Activated CD4-positive, alpha-beta T cell treated with anti-CD3 and anti-CD28 coated beads, Interleukin-2, amount 10 ng/mL, durations not matched to agents 7 days and 5 days (primary cell): ENCODE results near the gene FGF4. TPM values are rescaled to one million over a fixed set of nuclear protein-coding genes. Genes with fewer than 3 reads are reported as not detected.

ENCODE experiments used
- CTCF ChIA-PET: fragments of 350-600 bp; sonication (Branson Sonifier 250); formaldehyde crosslinking; loops from one replicate; lab custom pipeline; 2021; ENCODE audit warnings: antibody characterized with exemption; lab: Charles Lee
- POLR2A ChIA-PET: fragments of 350-600 bp; sonication (Branson Sonifier 250); formaldehyde crosslinking; loops from one replicate; lab custom pipeline; 2021; ENCODE audit warnings: antibody characterized with exemption; lab: Charles Lee
- DNase-seq: peaks from one replicate; pipeline ENCODE4 v3.0.0-alpha.2; 2020
- H3K27ac Mint-ChIP-seq: one replicate; pipeline ENCODE4 v1.8.0; 2021; ENCODE audit warnings: mild to moderate bottlenecking, moderate library complexity, mixed read lengths
- H3K27me3 Mint-ChIP-seq: one replicate; pipeline ENCODE4 v1.8.0; 2021; ENCODE audit warnings: mixed read lengths
- H3K36me3 Mint-ChIP-seq: one replicate; pipeline ENCODE4 v1.8.0; 2021; ENCODE audit warnings: low read depth, mixed read lengths
- H3K4me1 Mint-ChIP-seq: one replicate; pipeline ENCODE4 v1.8.0; 2021; ENCODE audit warnings: mixed read lengths
- H3K4me3 Mint-ChIP-seq: one replicate; pipeline ENCODE4 v1.8.0; 2021; ENCODE audit warnings: mild to moderate bottlenecking, moderate library complexity, mixed read lengths
- H3K9me3 Mint-ChIP-seq: one replicate; pipeline ENCODE4 v1.8.0; 2021; ENCODE audit warnings: mixed read lengths
- total RNA-seq, 2 experiments: library from RNA; stranded (reverse); gene quantifications; one replicate each; pipeline ENCODE4 v1.2.3, GENCODE V29; 2021

The FGF4 gene
- total RNA-seq, 2 experiments from 2014 or later, result not detected

GRCh38 chr11:69801513-69802335 is 26.6 kb upstream of the FGF4 start:
- Mint-ChIP-seq H3K4me3 (no peak overlapping the region), H3K27me3 (no peaks in the 10 kb centered on the region), H3K9me3 (no peaks in the 10 kb centered on the region), H3K4me1 (no peaks in the 10 kb centered on the region), H3K27ac (no peak overlapping the region), H3K36me3 (no peaks in the 10 kb centered on the region)
- POLR2A ChIA-PET, result no interaction called here
- CTCF ChIA-PET, result interaction anchor here (0.7 kb wide), 1 partner anchor 117 kb away, joined by 3 read pairs; no protein-coding TSS in a partner anchor
- peak; percentile 35 for DNase-seq

GRCh38 chr11:69800278-69800677 is 25.1 kb upstream of the FGF4 start:
- Mint-ChIP-seq H3K9me3 (no peaks in the 10 kb centered on the region), H3K27me3 (no peaks in the 10 kb centered on the region), H3K27ac (no peak overlapping the region), H3K4me1 (no peaks in the 10 kb centered on the region), H3K4me3 (no peak overlapping the region), H3K36me3 (no peaks in the 10 kb centered on the region)
- POLR2A ChIA-PET, result interaction anchor here (0.6 kb wide), 1 partner anchor 301 kb away, joined by 4 read pairs; no protein-coding TSS in a partner anchor
- DNase-seq, result no peak
- CTCF ChIA-PET, result no interaction called here

GRCh38 chr11:69799582-69799981 is 24.4 kb upstream of the FGF4 start:
- no peak overlapping the region for H3K4me3 Mint-ChIP-seq
- ChIA-PET CTCF (interaction anchor here (0.6 kb wide), 1 partner anchor 19 kb away, joined by 3 read pairs; no protein-coding TSS in a partner anchor), POLR2A (interaction anchor here (0.6 kb wide), 1 partner anchor 302 kb away, joined by 4 read pairs; no protein-coding TSS in a partner anchor)
- DNase-seq, result peak; percentile 11
- no peaks in the 10 kb centered on the region for H3K9me3 Mint-ChIP-seq
- H3K36me3 Mint-ChIP-seq, result no peaks in the 10 kb centered on the region
- H3K4me1 Mint-ChIP-seq, result no peaks in the 10 kb centered on the region
- H3K27ac Mint-ChIP-seq, result no peak overlapping the region
- no peaks in the 10 kb centered on the region for H3K27me3 Mint-ChIP-seq

DNA sequence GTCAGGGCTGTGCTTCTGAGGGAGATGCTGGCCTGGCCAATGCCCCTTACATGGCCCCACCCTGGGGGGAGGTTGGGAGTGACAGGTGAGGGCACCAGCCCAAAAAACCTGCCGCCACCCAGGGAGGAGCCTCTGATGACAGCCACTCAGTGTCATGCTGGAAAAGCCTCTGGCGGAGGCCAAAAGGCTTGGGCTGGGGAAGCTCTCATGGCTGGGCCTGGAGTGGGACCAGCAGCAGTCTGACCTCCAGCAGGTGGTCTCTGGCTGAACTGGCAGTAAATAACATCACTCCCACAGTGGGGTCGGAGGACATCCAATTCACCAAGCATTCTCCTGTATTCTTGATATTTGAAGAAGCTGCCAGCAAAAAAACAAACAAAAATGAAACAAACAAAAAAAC is 24.0 kb upstream of the FGF4 start:
- no peak overlapping the region for H3K27ac Mint-ChIP-seq
- no peaks in the 10 kb centered on the region for H3K36me3 Mint-ChIP-seq
- DNase-seq, result no peak
- H3K27me3 Mint-ChIP-seq, result no peaks in the 10 kb centered on the region
- H3K4me1 Mint-ChIP-seq, result no peaks in the 10 kb centered on the region
- no peaks in the 10 kb centered on the region for H3K9me3 Mint-ChIP-seq
- CTCF ChIA-PET, result interaction anchor here (0.6 kb wide), 1 partner anchor 19 kb away, joined by 3 read pairs; no protein-coding TSS in a partner anchor
- POLR2A ChIA-PET, result no interaction called here
- no peak overlapping the region for H3K4me3 Mint-ChIP-seq

GRCh38 chr11:69797737-69798528 is 22.8 kb upstream of the FGF4 start:
- no peaks in the 10 kb centered on the region for H3K4me1 Mint-ChIP-seq
- CTCF ChIA-PET, result no interaction called here
- DNase-seq, result no peak
- POLR2A ChIA-PET, result no interaction called here
- no peak overlapping the region for H3K4me3 Mint-ChIP-seq
- no peaks in the 10 kb centered on the region for H3K36me3 Mint-ChIP-seq
- H3K27ac Mint-ChIP-seq, result no peak overlapping the region
- H3K27me3 Mint-ChIP-seq, result no peaks in the 10 kb centered on the region
- no peaks in the 10 kb centered on the region for H3K9me3 Mint-ChIP-seq

DNA sequence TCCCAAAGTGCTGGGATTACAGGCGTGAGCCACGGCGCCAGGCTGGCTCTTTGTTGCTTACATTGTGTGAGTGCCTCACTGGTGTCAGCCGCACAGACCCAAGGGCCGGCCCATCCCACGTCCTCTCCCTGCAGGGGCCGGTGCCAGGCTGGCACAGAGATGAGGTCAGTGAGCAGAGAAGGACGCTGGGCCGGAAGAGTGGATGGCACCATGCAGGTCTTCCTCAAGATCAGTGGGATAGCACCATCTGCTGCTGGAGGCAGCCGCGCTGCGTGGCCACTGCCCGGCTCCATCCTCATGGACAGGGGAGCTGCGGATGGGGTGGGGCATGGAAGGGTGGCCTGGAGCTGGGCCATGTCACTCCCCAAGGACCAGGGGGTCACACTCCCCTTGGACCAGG is 22.0 kb upstream of the FGF4 start:
- H3K9me3 Mint-ChIP-seq, result no peaks in the 10 kb centered on the region
- H3K36me3 Mint-ChIP-seq, result no peaks in the 10 kb centered on the region
- no peak overlapping the region for H3K4me3 Mint-ChIP-seq
- DNase-seq, result no peak
- POLR2A ChIA-PET, result no interaction called here
- H3K27me3 Mint-ChIP-seq, result no peaks in the 10 kb centered on the region
- no peaks in the 10 kb centered on the region for H3K4me1 Mint-ChIP-seq
- H3K27ac Mint-ChIP-seq, result no peak overlapping the region
- CTCF ChIA-PET, result no interaction called here

GRCh38 chr11:69796063-69796462 is 20.9 kb upstream of the FGF4 start:
- CTCF ChIA-PET, result no interaction called here

DNA sequence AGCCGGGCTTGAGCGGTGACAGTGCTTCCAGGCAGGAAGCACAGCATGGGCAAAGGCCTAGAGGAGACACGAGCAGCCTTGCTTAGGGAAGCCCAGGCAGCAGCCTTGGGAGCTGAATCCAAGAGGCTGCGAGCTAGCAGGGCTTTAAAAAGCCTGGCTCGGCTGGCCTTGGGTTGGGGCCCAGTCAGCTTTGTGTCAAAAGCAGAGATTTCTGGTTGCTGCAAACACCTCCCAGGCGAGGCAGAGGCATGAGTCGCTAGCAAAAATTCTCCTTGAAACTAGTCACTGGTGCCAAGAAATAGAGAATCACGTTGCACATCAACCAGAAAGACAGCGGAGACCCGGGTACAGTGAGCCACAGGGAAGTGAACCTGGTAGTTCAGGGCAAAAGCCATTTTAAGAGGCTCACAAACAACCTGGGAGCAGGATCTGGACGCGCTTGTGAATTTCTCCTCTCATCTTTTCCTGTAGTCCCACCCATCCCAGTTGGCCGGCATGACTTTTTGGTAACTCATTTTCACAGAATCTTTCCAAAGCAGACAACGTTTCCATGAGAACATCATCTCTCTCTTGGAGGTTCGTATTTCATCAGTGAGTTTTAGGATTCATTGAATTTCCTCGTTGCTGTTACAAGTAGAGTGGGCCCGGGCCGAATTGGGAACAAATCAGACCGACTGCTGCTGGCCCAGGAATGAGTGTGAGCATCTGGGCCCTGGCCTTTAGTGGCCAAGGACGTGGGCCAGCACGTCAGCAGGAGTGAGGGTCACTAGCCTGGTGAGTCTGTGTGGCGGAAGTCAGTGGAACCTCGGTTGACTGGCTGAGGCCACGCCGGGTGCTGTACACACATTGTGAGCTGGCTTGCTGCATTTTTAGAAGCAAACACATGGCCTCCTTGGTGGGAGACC is 16.4 kb upstream of the FGF4 start:
- H3K4me1 Mint-ChIP-seq, result no peaks in the 10 kb centered on the region
- no peak for DNase-seq
- CTCF ChIA-PET, result no interaction called here
- no peaks in the 10 kb centered on the region for H3K27me3 Mint-ChIP-seq
- POLR2A ChIA-PET, result no interaction called here
- no peaks in the 10 kb centered on the region for H3K36me3 Mint-ChIP-seq
- H3K4me3 Mint-ChIP-seq, result no peak overlapping the region
- no peak overlapping the region for H3K27ac Mint-ChIP-seq
- no peaks in the 10 kb centered on the region for H3K9me3 Mint-ChIP-seq

More at GRCh38 chr11:69796063-69796462, 20.9 kb upstream of the FGF4 start:
- no peak for DNase-seq
- H3K27ac Mint-ChIP-seq, result no peak overlapping the region
- H3K4me1 Mint-ChIP-seq, result no peaks in the 10 kb centered on the region
- H3K9me3 Mint-ChIP-seq, result no peaks in the 10 kb centered on the region
- no peak overlapping the region for H3K4me3 Mint-ChIP-seq
- POLR2A ChIA-PET, result no interaction called here
- H3K36me3 Mint-ChIP-seq, result no peaks in the 10 kb centered on the region
- no peaks in the 10 kb centered on the region for H3K27me3 Mint-ChIP-seq

DNA sequence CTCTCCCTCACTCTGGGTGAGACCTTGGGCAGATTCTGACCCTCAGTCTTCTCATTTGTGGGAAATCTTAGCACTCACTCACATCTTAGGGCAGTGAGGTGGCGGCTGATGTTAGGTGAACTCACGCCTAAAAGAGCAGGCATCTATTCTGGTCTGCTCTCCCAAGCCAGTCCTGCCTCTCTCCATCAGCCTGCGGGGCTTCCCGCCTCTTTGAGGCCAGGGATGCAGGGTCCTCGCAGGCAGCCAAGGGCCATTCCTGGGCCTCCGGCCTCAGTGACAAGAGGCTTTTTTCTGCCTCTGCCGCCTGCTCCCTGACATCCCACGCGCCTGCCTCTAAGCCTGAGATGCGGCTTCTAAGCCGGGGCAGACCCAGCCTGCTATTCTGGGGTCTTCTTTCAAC is 13.8 kb upstream of the FGF4 start:
- no peak overlapping the region for H3K27ac Mint-ChIP-seq

DNA sequence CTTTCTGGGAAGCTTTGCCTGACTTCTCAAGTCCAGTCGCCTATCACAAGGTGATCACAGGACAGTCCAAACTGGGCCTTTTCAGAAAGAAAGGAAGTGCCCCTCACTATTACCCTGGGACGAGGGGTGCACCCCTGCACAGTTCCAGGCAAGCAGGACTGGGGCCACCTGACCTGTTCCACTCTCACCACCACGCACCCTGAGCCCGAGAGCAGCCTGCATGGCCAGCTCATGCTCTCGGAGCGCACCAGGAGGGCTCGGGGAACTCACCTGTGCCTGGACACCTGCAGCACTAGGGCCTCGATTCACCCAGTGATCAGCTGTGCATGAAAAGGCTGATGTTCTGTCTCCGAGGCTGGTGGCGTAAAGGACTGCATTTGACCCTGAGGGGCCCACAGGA is 12.8 kb upstream of the FGF4 start:
- Mint-ChIP-seq H3K9me3 (no peaks in the 10 kb centered on the region), H3K36me3 (no peaks in the 10 kb centered on the region), H3K27ac (no peak overlapping the region), H3K4me1 (no peaks in the 10 kb centered on the region), H3K27me3 (no peaks in the 10 kb centered on the region), H3K4me3 (no peak overlapping the region)
- ChIA-PET POLR2A (no interaction called here), CTCF (interaction anchor here (1.0 kb wide), 1 partner anchor 9 kb away, joined by 4 read pairs; no protein-coding TSS in a partner anchor)
- no peak for DNase-seq

More for the DNA sequence above, 13.8 kb upstream of the FGF4 start:
- ChIA-PET CTCF (interaction anchor here (0.6 kb wide), 1 partner anchor 42 kb away, joined by 6 read pairs; no protein-coding TSS in a partner anchor), POLR2A (no interaction called here)
- no peak for DNase-seq
- Mint-ChIP-seq H3K27me3 (no peaks in the 10 kb centered on the region), H3K36me3 (no peaks in the 10 kb centered on the region), H3K9me3 (no peaks in the 10 kb centered on the region), H3K4me1 (no peaks in the 10 kb centered on the region), H3K4me3 (no peak overlapping the region)

GRCh38 chr11:69787457-69787856 is 12.3 kb upstream of the FGF4 start:
- CTCF ChIA-PET, result interaction anchor here (1.0 kb wide), 1 partner anchor 9 kb away, joined by 4 read pairs; no protein-coding TSS in a partner anchor
- H3K27ac Mint-ChIP-seq, result no peak overlapping the region

GRCh38 chr11:69781241-69781640 is 6.1 kb upstream of the FGF4 start:
- ChIA-PET POLR2A (no interaction called here), CTCF (no interaction called here)
- no peaks in the 10 kb centered on the region for H3K36me3 Mint-ChIP-seq
- peaks cover 13% of the 10 kb centered on the region for H3K27me3 Mint-ChIP-seq
- H3K4me3 Mint-ChIP-seq, result no peak overlapping the region
- H3K4me1 Mint-ChIP-seq, result no peaks in the 10 kb centered on the region
- no peak for DNase-seq
- no peak overlapping the region for H3K27ac Mint-ChIP-seq
- H3K9me3 Mint-ChIP-seq, result no peaks in the 10 kb centered on the region

More at GRCh38 chr11:69787457-69787856, 12.3 kb upstream of the FGF4 start:
- no peak for DNase-seq
- POLR2A ChIA-PET, result no interaction called here
- H3K36me3 Mint-ChIP-seq, result no peaks in the 10 kb centered on the region
- no peak overlapping the region for H3K4me3 Mint-ChIP-seq
- no peaks in the 10 kb centered on the region for H3K4me1 Mint-ChIP-seq
- H3K9me3 Mint-ChIP-seq, result no peaks in the 10 kb centered on the region
- H3K27me3 Mint-ChIP-seq, result no peaks in the 10 kb centered on the region
